Urinary bladder (tissue), 4 donors: ENCODE results near the gene ANKRD40. TPM values are rescaled to one million over a fixed set of nuclear protein-coding genes. Genes with fewer than 3 reads are reported as not detected.

Source experiments
- DNase-seq: peaks from one replicate; pipeline ENCODE4 v3.0.0-alpha.2; 2015; ENCODE audit errors: extremely low spot score
- H3K27ac ChIP-seq: one replicate; pipeline ENCODE4 v1.5.1; 2013; ENCODE audit warnings: low read depth, mild to moderate bottlenecking, moderate library complexity
- H3K36me3 ChIP-seq: one replicate; pipeline ENCODE4 v1.6.1; 2013; ENCODE audit warnings: mild to moderate bottlenecking, moderate library complexity; ENCODE audit not compliant: insufficient read depth
- H3K4me1 ChIP-seq: one replicate; pipeline ENCODE4 v1.6.1; 2013; ENCODE audit warnings: mild to moderate bottlenecking, moderate library complexity; ENCODE audit not compliant: insufficient read depth
- H3K4me3 ChIP-seq: one replicate; pipeline ENCODE4 v1.5.1; 2013; ENCODE audit warnings: low read depth, low read length
- WGBS: extraction: QIAGEN DNeasy Blood & Tissue Kit; methylation state at CpG from one replicate; pipeline ENCODE4 v1.1.7; 2013; 5-methylcytosine and 5-hydroxymethylcytosine counted together
- polyA plus RNA-seq: library from polyadenylated mRNA; stranded (reverse); fragments of 200-250 nt; gene quantifications from one replicate; pipeline ENCODE4 v1.2.3, GENCODE V29; 2013
- small RNA-seq: library from RNA; depleted of rRNA; stranded (forward); fragments of <200 nt; gene quantifications from one replicate; pipeline ENCODE3, GENCODE V24; 2014
- total RNA-seq: library from RNA; depleted of rRNA; stranded (reverse); fragments of >200 nt; gene quantifications from one replicate; pipeline ENCODE4 v1.2.3, GENCODE V29; 2014
- donor health status: healthy with polysubstance abuse.
- donor health status: healthy.

Gene ANKRD40
- total and polyA plus RNA-seq, 2 donors = 34.0 to 37.6 TPM

DNA sequence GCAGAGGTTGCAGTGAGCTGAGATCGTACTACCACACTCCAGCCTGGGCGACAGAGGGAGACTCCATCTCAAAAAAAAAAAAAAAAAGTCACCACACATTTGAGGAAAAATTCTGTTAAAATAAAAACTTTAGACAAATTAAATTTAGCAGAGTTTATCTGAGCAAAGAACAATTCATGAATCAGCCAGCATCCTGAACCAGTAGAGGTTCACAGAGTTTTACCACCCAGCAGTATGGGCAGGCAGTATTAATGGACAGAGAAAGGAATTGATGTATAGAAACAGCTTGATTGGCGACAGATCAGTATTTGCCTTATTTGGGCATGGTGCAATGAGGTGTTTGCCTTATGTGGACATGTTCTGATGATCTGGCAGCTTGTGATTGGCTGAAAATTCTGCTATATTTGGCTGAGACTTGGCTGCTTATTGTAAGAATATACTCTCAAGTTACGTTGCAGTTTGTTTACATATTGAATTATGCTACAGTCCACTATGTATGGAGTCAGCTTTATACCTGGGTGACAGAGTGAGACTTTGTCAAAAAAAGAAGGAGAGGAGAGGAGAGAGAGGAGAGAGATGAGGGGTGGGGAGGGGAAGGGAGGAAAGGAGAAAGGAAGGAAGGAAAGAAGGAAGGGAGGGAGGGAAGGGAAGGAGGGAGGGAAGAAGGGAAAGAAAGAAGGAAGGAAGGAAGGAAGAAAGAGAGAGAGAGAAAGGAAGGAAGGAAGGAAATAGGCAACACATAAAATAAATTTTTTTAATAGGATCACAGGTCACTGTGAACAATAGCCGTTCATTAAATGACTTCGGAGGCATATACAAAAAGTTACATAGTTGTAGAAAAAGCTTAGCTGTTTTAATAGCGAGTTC, 58.4 kb downstream of the ANKRD40 start:
- Histone ChIP-seq H3K27ac (no peak overlapping the region), H3K36me3 (no peaks in the 10 kb centered on the region), H3K4me1 (no peaks in the 10 kb centered on the region), H3K4me3 (no peak overlapping the region)
- DNase-seq = no peak
- WGBS = 80% methylated on average over 7 of the region's 7 CpGs

DNA sequence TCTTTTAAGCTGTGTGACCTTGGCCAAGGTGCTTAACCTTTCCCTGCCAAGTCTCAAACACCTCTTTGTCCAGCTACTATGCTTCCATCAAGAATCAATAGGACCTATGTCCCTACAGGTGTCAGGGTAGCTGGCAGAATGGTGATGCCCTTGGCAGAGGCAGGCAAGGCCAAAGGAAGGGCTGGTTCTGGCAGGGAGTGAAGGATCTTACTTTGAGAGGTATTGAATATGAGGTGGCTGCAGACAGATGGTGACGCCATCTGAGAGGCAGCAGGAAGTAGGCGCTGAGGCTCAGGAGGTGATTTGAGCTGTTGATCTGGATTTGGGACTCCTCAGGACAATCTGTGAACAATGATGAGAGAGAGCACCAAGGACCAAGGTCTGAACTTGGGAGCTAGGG, 60.5 kb downstream of the ANKRD40 start:
- Histone ChIP-seq H3K27ac (no peak overlapping the region), H3K36me3 (no peaks in the 10 kb centered on the region), H3K4me3 (no peak overlapping the region), H3K4me1 (no peaks in the 10 kb centered on the region)
- WGBS = 96% methylated on average over 2 of the region's 2 CpGs
- DNase-seq = no peak

DNA sequence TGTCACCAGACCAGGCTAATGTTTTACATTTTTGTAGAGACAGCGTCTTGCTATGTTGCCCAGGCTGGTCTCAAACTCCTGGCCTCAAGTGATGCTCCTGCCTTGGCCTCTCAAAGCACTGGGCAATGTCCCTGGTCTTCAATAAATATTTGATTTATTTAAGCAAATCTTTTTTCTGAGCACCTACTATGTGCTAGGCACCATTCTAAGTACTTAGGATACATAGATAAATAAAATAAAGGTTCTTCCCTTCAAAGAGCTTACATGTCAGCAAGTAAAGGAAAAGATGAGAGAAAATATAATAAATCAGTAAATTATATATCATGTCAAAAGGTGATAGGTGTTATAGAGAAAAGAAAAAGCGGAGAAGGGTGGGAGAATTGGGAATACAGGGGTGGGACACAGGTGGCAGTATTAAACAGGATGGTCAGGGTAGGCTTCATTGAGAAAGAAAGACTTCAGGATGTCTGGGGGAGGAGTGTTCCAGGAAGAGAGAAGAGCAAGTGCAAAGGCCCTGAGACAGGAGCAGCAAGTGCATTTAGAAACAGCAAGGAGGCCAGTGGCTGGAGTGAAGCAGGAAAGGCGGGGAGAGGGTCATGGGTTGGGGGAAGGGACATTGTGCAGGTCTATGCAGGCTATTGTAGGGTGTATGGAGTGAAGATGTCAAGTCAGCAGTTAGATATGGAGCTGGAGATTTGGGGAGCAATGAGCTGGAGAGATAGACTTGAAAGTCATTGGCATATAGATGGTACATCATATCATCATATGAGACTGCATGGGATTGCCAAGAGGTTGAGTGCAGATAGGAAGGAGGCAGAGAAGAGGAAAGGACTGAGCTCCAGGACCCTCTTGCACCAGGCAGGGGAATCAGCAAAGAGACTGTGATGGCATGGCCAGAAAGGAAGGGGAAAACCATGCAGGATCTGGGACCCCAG, 61.7 kb downstream of the ANKRD40 start:
- Histone ChIP-seq H3K36me3 (no peaks in the 10 kb centered on the region), H3K27ac (no peak overlapping the region), H3K4me3 (no peak overlapping the region), H3K4me1 (no peaks in the 10 kb centered on the region)
- DNase-seq = no peak
- WGBS = 92% methylated on average over 3 of the region's 3 CpGs

Small RNAs within 50 kb of the gene (small RNA-seq; reads per million reads assigned to genes)
- not detected for gene RF00019

Other genes starting within 250 kb of the ANKRD40 start
- 0.32 TPM for gene CHAD, start 239.0 kb downstream of the ANKRD40 start, total RNA-seq
- not detected for gene CHAD, start 239.0 kb downstream of the ANKRD40 start, polyA plus RNA-seq
- 17.0 TPM for gene RSAD1, start 229.1 kb downstream of the ANKRD40 start, total RNA-seq
- gene RSAD1, start 229.1 kb downstream of the ANKRD40 start, polyA plus RNA-seq = 29.2 TPM
- gene MYCBPAP, start 199.5 kb downstream of the ANKRD40 start, total RNA-seq = 1.3 TPM
- gene MYCBPAP, start 199.5 kb downstream of the ANKRD40 start, polyA plus RNA-seq = 0.23 TPM
- gene EPN3, start 175.2 kb downstream of the ANKRD40 start, total RNA-seq = 4.4 TPM
- gene EPN3, start 175.2 kb downstream of the ANKRD40 start, polyA plus RNA-seq = 5.6 TPM
- gene SPATA20, start 160.7 kb downstream of the ANKRD40 start, total RNA-seq = 32.5 TPM
- gene SPATA20, start 160.7 kb downstream of the ANKRD40 start, polyA plus RNA-seq = 32.6 TPM
- gene CACNA1G, start 147.2 kb downstream of the ANKRD40 start, total RNA-seq = 6.6 TPM
- gene CACNA1G, start 147.2 kb downstream of the ANKRD40 start, polyA plus RNA-seq = 0.15 TPM
- 6.9 TPM for gene ABCC3, start 73.0 kb downstream of the ANKRD40 start, total RNA-seq
- 13.4 TPM for gene ABCC3, start 73.0 kb downstream of the ANKRD40 start, polyA plus RNA-seq
- gene LUC7L3, start 11.7 kb upstream of the ANKRD40 start, total RNA-seq = 129 TPM
- gene LUC7L3, start 11.7 kb upstream of the ANKRD40 start, polyA plus RNA-seq = 69.7 TPM
- gene ANKRD40CL, start 59.6 kb upstream of the ANKRD40 start, total RNA-seq = not detected
- gene ANKRD40CL, start 59.6 kb upstream of the ANKRD40 start, polyA plus RNA-seq = not detected
- 0.37 TPM for gene WFIKKN2, start 127.7 kb upstream of the ANKRD40 start, total RNA-seq
- gene WFIKKN2, start 127.7 kb upstream of the ANKRD40 start, polyA plus RNA-seq = 0.32 TPM
- gene TOB1, start 158.4 kb upstream of the ANKRD40 start, total RNA-seq = 47.4 TPM
- 41.3 TPM for gene TOB1, start 158.4 kb upstream of the ANKRD40 start, polyA plus RNA-seq